ENCODE results near the gene MACO1.

- no peak for TF ChIP-seq CBX3 (IDR thresholded peaks at IDR 0.05; ENCODE audit: borderline replicate concordance, low read depth)
- no peak for TF ChIP-seq DPF2 (IDR thresholded peaks at IDR 0.05)
- no peak for TF ChIP-seq CTCF (IDR thresholded peaks at IDR 0.05 in 2 of 3, conservative IDR thresholded peaks at IDR 0.05 in 1 of 3; ENCODE audit: control insufficient read depth in 2 of 3, extremely low read depth in 1 of 3, insufficient read depth in 1 of 3, low read depth in 3 of 3, low read length in 3 of 3)
- no peak for TF ChIP-seq SIX5 (IDR thresholded peaks at IDR 0.05; ENCODE audit: low read depth, low read length, severe bottlenecking)
Measured at GRCh38 chr1:25462732-25463131, 32.0 kb downstream of the MACO1 start.
